GM12892 (cell line): Measurements from ENCODE around the gene IL1RAPL1.

ENCODE experiments used
- POLR2A ChIP-seq: IDR thresholded peaks from 2 replicates; pipeline ENCODE4 v1.6.1; 2011; ENCODE audit warnings: low read depth, low read length, control low read depth
- POLR2AphosphoS5 ChIP-seq: IDR thresholded peaks from 2 replicates; pipeline ENCODE4 v1.6.1; 2011; ENCODE audit warnings: low read depth, low read length, control low read depth

- TF ChIP-seq POLR2A (no peak), POLR2AphosphoS5 (no peak)
These were observed 801.3 kb downstream of the IL1RAPL1 start for GRCh38 chrX:29388509-29388908.
